GM18499 (cell line): ENCODE results near the gene HAUS5.
"Not testable (repeated sequence)": the region's sequence is repeated elsewhere in the genome, so short reads cannot be mapped to it uniquely, and the experiment has no call there.

Source experiments
- ATAC-seq: cut with Tn5 transposase; IDR thresholded peaks from one replicate; pipeline ENCODE4 v1.9.1; 2021; ENCODE audit warnings: moderate number of reproducible peaks; ENCODE audit not compliant: insufficient read depth, unreplicated experiment

HAUS5 gene

DNA sequence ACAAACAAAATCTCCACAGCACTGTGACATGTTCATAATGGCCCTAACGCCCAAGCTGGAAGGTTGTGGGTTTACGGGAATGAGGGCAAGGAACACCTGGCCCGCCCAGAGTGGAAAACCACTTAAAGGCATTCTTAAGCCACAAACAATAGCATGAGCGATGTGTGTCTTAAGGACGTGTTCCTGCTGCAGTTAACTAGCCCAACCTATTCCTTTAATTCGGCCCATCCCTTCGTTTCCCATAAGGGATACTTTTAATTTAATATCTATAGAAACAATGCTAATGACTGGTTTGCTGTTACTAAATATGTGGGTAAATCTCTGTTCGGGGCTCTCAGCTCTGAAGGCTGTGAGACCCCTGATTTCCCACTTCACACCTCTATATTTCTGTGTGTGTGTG lies 5.4 kb upstream of the HAUS5 start:
- ATAC-seq = not testable (repeated sequence)

DNA sequence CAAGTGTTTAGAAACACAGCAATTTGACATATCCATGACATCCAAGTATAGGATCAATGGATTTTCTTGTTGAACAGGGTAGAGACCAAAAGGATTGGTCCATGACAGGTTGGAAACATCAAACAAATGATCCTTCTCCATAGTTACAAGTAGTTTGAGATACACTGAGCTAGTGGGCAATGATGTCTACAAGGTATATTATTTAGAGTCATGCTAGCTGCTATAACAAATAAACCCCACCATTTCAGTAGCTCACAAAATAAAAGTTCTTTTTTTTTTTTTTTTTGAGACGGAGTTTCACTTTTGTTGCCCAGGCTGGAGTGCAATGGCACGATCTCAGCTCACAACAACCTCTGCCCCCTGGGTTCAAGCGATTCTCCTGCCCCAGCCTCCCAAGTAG lies 4.9 kb upstream of the HAUS5 start:
- ATAC-seq = no peak

DNA sequence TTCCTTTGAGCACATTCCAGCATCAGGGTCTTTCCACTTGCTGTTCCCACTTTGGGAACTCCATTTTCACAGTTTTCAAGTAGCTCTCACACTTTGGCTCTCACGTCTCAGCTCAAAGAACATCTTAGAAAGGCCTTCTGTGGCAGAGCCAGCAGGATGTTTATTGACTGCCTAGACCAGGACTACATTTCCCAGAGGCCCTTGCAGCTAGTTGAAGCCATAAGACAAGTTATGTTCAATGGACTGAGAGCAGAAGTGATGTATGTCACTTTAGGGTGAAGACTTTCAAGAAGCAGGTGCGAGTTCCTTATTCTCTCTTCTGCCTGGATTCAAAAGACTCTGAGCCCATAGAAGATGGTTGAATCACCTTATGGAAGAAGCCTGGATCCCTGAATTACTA lies 4.3 kb upstream of the HAUS5 start:
- ATAC-seq = no peak

DNA sequence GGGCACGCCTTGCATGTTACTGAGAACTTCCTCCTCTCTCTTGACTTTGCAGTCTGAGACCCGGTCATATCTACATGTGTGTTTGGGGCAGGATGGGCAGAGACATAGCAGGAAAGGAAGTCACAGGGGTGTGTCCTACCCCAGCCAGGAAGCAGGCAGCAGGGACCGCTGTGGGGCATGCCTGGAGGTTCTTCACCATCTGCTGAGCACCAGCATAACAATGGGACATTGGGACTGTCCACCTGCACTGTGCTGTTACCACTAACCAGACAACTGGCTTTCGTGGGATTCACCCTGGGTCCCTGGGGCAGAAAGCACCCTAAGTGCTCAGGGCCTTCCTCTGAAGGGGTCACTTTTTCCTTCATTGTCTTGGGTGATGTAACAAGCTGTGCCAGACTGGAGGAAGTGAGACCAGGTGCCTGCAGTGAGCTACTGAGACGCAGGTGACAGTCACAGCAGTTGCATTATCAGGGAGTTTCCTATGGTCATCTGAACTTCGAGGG lies 2.6 kb upstream of the HAUS5 start:
- no peak for ATAC-seq

DNA sequence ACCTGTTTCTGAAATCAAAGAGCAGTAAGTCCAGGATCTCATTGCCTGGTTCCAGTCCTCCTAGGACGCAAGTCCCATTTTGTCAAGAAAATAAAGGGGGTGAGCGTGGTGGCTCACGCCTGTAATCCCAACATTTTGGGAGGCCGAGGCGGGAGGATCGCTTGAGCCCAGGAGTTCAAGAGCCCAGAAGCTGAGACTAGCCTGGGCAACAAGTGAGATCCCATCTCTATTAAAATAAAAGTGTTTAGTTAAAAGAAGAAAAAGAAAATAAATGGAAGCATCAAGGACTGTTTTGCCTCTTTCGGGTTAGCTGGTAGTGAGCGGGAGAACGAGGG lies 344 bp upstream of the HAUS5 start:
- ATAC-seq = no peak

DNA sequence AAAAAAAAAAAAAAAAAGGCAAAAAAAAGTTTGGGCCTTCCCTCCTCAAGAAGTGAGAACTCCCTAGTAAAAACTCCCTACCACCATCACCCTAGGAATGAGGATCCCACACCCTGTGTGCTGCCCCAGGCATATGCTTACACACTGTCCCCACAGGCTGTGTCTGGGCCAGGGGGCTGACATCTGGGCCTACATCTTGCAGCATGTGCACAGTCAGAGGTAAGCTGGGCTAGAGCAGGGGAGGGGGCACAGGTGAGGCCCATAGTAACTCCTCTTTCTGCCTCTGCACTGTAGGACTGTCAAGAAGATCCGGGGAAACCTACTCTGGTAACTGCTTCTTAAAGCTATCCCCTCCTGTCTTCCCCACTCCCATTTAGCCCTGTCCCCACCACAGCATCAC lies 1.0 kb downstream of the HAUS5 start:
- no peak for ATAC-seq

DNA sequence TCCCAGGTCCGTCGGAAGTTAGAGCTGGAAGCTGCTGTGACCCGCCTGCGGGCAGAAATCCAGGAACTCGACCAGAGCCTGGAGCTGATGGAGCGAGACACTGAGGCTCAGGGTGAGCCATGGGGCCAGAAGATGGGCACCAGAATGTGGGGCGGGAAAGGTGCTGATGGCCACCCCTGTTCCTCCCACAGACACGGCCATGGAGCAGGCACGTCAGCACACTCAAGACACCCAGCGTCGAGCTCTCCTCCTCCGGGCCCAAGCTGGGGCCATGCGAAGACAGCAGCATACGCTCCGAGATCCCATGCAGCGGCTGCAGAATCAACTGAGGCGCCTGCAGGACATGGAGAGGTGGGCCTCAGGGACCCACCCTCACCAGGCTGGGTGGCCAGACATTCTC lies 2.5 kb downstream of the HAUS5 start:
- ATAC-seq = no peak

DNA sequence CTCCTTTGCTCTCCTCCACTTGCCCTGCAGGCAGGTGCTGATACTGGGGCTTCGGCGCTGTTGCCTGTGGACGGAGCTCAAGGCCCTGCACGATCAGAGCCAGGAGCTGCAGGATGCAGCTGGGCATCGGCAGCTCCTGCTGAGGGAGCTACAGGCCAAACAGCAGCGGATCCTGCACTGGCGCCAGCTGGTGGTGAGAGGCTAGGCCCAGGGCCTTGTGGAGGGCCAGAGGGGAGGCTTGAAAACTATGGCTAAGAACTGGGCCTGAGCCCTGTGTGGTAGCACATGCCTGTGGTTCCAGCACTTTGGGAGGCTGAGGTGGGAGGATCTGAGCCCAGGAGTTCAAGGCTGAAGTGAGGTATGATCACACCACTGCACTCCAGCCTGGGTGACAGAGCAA lies 6.3 kb downstream of the HAUS5 start:
- ATAC-seq = no peak

DNA sequence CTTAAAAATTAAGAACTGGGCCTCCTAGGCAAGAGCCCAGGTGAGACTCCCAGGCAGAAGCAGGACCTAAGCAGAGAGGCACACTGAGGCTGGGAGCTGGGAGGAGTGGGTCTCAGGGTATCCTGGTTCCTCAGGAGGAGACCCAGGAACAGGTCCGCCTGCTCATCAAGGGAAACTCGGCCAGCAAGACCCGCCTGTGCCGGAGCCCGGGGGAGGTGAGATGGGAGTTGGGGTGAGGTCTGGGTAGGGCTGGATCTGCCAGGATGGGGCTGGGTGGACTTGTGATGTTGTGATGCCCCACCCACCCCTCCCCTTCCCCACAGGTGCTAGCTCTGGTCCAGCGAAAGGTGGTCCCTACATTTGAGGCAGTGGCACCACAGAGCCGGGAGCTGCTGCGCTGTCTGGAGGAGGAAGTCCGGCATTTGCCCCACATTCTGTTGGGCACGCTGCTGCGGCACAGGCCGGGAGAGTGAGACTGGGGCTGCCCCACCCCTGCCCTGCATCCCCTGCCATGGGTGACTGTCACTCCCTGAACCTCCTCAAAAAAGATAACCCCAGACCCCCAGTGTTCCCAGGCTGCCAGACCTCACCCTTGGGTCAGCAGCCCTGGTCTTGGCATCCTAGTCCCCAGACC lies 6.9 kb downstream of the HAUS5 start:
- ATAC-seq = no peak

DNA sequence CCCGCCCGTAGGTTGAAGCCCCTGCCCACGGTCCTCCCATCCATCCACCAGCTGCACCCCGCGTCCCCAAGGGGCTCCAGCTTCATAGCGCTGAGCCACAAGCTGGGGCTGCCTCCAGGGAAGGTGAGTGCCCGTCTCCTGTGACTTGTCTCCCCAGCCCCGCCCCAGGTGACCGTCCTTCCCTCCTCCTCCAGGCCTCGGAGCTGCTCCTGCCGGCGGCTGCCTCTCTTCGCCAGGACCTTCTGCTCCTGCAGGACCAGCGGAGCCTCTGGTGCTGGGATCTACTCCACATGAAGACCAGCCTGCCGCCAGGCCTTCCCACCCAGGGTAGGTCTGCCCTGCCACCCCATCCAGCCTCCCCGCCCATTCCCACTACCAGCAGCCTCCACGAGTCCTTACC lies 7.5 kb downstream of the HAUS5 start:
- ATAC-seq = no peak

DNA sequence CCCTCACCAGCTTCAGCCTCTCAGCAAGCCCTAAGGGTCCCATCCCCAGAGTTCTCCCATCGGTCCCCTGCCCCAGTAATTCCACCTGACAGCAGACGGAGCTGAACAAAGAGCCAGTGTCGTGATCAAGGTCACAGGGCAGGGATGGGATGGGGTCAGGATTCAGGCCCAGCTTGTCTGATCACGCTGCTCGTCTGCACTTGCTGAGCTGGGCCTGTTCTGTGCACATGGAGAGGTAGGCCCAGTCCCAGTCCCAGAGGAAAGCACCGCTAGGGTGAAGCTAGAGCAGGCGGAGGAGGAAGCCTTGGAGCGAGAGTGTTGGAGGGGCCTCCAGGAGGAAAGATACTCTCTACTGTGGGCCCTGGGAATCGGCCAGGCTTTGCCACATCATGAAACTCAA lies 9.2 kb downstream of the HAUS5 start:
- no peak for ATAC-seq

DNA sequence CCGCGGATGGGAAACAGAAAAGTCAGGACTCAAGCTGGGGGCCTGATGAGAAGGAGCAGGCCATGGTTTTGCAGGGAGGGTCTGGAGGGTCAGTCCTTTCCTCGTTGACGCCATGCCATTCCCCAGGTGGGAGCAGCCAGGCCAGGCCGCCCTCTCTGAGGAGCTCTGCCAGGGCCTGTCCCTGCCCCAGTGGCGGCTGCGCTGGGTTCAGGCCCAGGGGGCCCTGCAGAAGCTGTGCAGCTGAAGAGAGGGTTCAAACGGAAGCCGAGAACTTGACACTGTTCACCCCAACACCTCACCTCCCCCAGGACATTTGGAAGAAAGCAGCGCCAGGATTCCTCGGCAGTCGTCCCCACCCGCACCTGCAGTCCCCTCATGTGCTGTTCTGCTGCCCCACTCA lies 10.2 kb downstream of the HAUS5 start:
- no peak for ATAC-seq

DNA sequence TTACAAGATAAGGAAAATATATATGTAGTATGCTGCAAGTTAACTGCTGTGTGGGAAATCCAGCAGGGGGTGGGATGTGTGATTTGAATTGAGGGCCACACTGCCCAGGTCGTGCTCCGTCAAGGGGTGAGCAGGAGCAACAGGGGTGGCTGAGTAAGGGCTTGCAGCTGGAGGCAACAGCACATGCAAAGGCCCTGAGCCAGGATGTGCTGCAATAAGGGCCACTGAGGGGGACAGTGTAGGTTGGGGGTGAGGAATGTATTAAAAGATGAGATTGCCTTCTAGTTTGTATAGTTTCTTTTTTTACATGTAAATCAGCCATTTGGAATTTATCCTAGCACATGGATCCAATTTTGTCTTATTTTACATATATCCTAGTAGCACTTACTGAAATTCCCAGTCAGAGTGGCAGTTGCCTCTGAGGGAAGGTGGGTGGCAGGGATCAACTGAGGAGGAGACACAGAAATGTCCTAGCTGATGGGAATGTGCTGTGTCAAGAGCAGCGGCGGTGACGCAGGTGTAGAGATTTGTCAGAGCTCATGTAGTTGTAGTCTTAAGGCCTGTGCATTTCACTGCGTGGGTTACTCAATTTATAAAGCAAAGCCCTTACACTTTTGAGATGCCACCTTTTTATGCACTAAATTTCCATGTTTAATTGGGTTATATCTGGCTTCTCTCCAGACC lies 10.9 kb downstream of the HAUS5 start:
- ATAC-seq = no peak

DNA sequence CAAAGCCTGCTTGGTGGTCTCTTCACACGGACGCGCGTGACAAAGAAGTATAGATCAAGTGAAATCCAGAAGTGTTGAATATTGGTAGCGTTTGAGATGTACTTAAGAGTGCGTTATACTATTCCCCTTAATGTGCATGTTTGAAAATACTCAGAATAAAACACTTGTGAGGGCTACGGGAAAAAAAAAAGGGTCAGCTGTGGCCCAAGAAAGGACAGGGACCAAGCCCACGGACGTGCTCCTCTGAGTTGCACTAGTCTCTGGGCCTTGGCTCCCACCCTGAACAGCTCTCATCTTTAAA lies 15.7 kb downstream of the HAUS5 start:
- peak; percentile 7 for ATAC-seq

DNA sequence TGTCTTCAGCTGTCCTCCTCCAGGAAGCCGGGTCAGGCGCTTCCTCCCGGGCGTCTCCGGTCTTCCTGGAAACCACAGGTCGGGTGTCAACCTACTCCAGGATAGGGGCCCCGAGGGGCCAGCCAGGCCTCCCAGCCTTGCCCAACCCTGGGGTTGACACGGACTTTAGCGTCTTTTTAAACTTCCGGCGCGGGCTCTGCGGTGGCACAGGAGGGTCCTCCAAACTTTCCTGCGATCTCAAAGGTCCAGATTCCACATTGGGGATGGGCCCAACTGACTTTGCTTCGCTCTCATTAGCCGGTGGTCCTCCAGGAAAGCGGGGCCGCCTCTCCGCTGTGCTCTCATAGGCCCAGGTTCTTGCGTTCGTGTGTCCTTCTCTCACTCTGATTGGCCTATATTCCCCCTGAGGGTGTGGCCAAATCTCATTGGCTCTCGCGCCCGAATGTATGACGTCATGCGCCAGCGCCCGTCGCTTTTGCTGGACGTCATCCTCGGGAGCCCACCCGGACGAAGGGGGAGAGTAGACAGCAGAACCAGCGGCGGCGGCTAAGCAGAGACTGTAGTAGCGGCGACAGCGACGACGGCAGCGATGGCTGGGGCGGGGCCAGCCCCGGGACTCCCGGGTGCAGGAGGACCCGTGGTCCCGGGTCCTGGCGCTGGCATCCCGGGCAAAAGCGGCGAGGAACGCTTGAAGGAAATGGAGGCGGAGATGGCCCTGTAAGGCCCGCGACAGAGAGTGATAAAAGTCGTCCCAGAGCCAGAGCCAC lies 16.2 kb downstream of the HAUS5 start, which contains the start of gene RBM42:
Gene RBM42 (plus strand): TSS at position 472 of the 767 bp plus-strand sequence. CDS start 118 bp downstream, at position 590.
- peak; percentile 89 for ATAC-seq

DNA sequence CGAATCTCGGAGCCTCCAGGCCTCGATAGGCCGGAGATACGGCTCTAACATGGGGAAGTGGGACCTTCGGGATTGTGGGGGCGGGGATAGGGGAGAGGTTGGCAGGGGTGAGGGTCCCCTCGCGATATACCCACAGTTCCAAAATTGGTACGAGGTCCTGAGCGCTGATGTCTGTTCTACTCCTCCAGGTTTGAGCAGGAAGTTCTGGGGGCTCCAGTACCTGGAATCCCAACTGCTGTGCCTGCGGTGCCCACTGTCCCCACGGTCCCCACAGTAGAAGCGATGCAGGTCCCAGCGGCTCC lies 16.7 kb downstream of the HAUS5 start:
- no peak for ATAC-seq

DNA sequence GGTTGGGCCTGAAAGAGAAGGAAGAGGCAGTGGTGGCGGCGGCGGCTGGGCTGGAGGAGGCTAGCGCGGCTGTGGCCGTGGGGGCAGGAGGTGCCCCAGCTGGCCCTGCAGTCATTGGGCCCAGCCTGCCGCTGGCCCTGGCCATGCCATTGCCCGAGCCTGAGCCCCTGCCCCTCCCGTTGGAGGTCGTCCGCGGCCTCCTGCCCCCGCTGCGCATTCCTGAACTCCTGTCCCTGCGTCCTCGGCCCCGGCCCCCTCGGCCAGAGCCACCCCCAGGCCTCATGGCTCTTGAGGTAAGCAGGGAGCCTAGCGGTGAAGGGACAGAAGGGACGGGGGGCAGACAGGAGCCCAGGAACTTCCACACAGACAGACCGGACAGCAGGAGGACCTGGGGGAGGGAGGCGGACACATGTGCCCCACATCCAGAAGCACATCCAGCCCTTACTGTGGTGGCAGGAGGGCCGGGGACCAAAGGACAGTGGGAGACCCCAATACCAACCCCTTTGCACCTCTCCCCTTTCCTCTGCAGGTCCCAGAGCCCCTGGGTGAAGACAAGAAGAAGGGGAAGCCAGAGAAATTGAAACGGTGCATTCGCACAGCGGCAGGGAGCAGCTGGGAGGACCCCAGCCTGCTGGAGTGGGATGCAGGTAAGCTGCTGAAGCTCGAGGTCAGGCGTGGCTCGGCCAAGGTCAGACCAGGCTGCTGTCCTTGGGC lies 21.3 kb downstream of the HAUS5 start:
- no peak for ATAC-seq

DNA sequence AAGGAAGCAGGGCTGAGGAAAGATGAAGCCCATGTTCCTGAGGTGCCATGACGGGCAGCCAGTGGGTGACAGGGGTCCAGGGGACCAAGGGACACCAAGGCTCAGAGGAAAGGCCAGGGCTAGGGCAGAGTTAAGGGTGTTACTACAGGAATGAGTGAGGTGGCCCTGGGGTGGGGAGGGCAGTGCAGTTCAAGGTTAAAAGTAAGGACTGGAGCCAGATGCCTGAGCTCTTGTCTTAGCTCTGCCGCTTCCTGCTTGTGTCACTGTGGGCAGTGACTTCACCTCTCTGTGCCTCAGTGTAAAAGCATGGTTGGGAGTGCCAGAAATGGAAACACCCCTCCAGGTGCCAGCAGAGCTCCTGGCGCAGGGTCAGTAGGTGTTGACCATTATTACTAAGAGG lies 24.1 kb downstream of the HAUS5 start:
- no peak for ATAC-seq

DNA sequence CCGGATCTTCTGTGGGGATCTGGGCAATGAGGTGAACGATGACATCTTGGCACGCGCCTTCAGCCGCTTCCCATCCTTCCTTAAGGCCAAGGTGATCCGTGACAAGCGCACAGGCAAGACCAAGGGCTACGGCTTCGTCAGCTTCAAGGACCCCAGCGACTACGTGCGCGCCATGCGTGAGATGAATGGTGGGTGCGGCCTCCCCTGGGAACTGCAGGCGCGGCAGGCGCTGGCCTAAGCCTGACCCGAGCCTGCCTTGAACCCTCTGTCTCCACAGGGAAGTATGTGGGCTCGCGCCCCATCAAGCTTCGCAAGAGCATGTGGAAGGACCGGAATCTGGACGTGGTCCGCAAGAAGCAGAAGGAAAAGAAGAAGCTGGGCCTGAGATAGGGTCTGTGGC lies 24.6 kb downstream of the HAUS5 start:
- ATAC-seq = no peak

DNA sequence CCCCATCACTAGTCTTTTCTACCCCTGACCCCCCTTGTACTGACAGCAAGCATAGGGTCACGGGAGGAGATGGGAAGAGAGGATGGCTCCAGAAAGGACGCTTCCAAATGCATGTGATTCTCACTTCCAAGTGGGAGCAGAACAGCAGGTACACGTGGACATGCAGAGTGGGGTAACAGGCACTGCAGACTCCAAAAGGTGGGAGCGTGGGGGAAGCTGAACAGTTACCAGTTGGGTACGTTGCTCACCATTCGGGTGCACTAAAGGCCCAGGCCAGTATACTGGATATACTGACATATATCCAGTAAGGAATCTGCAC lies 26.7 kb downstream of the HAUS5 start:
- no peak for ATAC-seq

DNA sequence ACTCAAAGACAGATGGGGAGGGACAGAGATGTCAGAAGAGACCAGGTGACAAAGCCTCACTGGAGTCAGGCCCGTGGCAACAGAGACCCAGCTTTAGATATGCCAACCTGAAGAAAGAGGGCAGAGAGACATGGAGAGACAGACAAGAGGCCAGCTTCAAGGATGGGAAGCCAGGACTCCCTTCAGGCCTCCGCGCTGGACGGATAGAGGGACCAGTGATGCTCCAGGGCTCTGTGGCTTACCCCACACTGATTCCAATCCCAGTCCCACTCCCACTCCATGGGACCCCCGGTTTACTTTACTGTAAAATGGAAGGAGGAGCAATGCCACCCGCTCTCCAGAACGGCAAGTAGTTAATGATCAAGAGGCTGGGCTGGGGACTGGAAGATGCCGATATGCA lies 27.3 kb downstream of the HAUS5 start:
- ATAC-seq = no peak
